WTC11 (cell line): ENCODE data around the gene C19orf73. TPM values are rescaled to one million over a fixed set of nuclear protein-coding genes. Genes with fewer than 3 reads are reported as not detected.
"Not testable (repeated sequence)": the region's sequence is repeated elsewhere in the genome, so short reads cannot be mapped to it uniquely, and the experiment has no call there.

Source experiments
- ATAC-seq: fragments of 200-7000 bp; cut with Tn5 transposase; 2 replicates; pipeline ENCODE4 v1.10.0; 2021; ENCODE audit warnings: mild to moderate bottlenecking, moderate library complexity
- CTCF ChIA-PET: fragments of 300-600 bp; sonication (Branson Sonifier 250); formaldehyde crosslinking; loops from one replicate; lab custom pipeline; 2021; ENCODE audit warnings: antibody characterized with exemption; lab: Charles Lee
- POLR2A ChIA-PET: fragments of 350-600 bp; sonication (Branson Sonifier 250); formaldehyde crosslinking; loops from one replicate; lab custom pipeline; 2021; ENCODE audit warnings: antibody characterized with exemption; lab: Charles Lee
- DNase-seq: peaks from one replicate; pipeline ENCODE4 v3.0.0; 2021; ENCODE audit warnings: low spot score
- H3K27ac Mint-ChIP-seq: 2 replicates; pipeline ENCODE4 v1.8.0; 2021; ENCODE audit warnings: mixed read lengths
- H3K27me3 Mint-ChIP-seq: 2 replicates; pipeline ENCODE4 v1.8.0; 2021; ENCODE audit warnings: low read depth, mild to moderate bottlenecking, moderate library complexity, mixed read lengths
- H3K36me3 Mint-ChIP-seq: 2 replicates; pipeline ENCODE4 v1.8.0; 2021; ENCODE audit warnings: mixed read lengths
- H3K4me1 Mint-ChIP-seq: 2 replicates; pipeline ENCODE4 v1.8.0; 2022; ENCODE audit warnings: mixed read lengths
- H3K4me3 Mint-ChIP-seq: 2 replicates; pipeline ENCODE4 v1.8.0; 2021; ENCODE audit warnings: mild to moderate bottlenecking, moderate library complexity, mixed read lengths
- H3K9me3 Mint-ChIP-seq: 2 replicates; pipeline ENCODE4 v1.8.0; 2021; ENCODE audit warnings: mixed read lengths
- ESRRA ChIP-seq: sonication (generic); formaldehyde crosslinking; IDR thresholded peaks from 2 replicates; pipeline ENCODE4 v1.8.1; 2022; ENCODE audit warnings: mild to moderate bottlenecking, missing genetic modification reagents, borderline replicate concordance
- GRHL2 ChIP-seq: fragments of 250-450 bp; sonication (Bioruptor Pico); IDR thresholded peaks from 2 replicates; pipeline ENCODE4 v1.8.0; 2022; ENCODE audit warnings: mild to moderate bottlenecking, moderate library complexity; ENCODE audit not compliant: insufficient replicate concordance, severe bottlenecking
- NFATC4 ChIP-seq: fragments of 250-450 bp; sonication (Bioruptor Pico); IDR thresholded peaks from 2 replicates; pipeline ENCODE4 v1.9.0; 2021; ENCODE audit warnings: mild to moderate bottlenecking
- NFYB ChIP-seq: sonication (generic); formaldehyde crosslinking; conservative IDR thresholded peaks from 2 replicates; pipeline ENCODE4 v1.8.0; 2022; ENCODE audit warnings: low read depth, missing genetic modification reagents
- OVOL2 ChIP-seq: fragments of 250-450 bp; sonication (Bioruptor Pico); IDR thresholded peaks from 2 replicates; pipeline ENCODE4 v1.9.0; 2021; ENCODE audit warnings: mild to moderate bottlenecking, borderline replicate concordance
- RORB ChIP-seq: fragments of 250-450 bp; sonication (Bioruptor Pico); IDR thresholded peaks from 2 replicates; pipeline ENCODE4 v1.9.0; 2021; ENCODE audit warnings: mild to moderate bottlenecking
- SMAD3 ChIP-seq: sonication (generic); formaldehyde crosslinking; IDR thresholded peaks from 2 replicates; pipeline ENCODE4 v1.8.0; 2022; ENCODE audit warnings: missing genetic modification reagents, mild to moderate bottlenecking, borderline replicate concordance
- TCF7 ChIP-seq: sonication (generic); formaldehyde crosslinking; IDR thresholded peaks from 2 replicates; pipeline ENCODE4 v1.8.0; 2022; ENCODE audit warnings: mild to moderate bottlenecking, low read depth, missing genetic modification reagents, moderate library complexity
- total RNA-seq: library from RNA; stranded (reverse); gene quantifications from 3 replicates; pipeline ENCODE4 v1.2.3, GENCODE V29; 2021
- TF ChIP-seq, protein P1 (sequence below): sonication (generic); formaldehyde crosslinking; IDR thresholded peaks from 2 replicates; pipeline ENCODE4 v1.8.1; 2023; ENCODE audit warnings: mild to moderate bottlenecking, moderate library complexity, missing genetic modification reagents
- TF ChIP-seq, protein P2 (sequence below): sonication (generic); formaldehyde crosslinking; IDR thresholded peaks from 2 replicates; pipeline ENCODE4 v1.8.0; 2022; ENCODE audit warnings: mild to moderate bottlenecking, missing genetic modification reagents
- TF ChIP-seq, protein P3 (sequence below): sonication (generic); formaldehyde crosslinking; IDR thresholded peaks from 2 replicates; pipeline ENCODE4 v1.8.1; 2022; ENCODE audit warnings: mild to moderate bottlenecking, missing genetic modification reagents, moderate library complexity, borderline replicate concordance
- TF ChIP-seq, protein P4 (sequence below): fragments of 250-450 bp; sonication (Bioruptor Pico); IDR thresholded peaks from 2 replicates; pipeline ENCODE4 v2.1.2; 2022; ENCODE audit warnings: mild to moderate bottlenecking, moderate library complexity
- TF ChIP-seq, protein P5 (sequence below): sonication (generic); formaldehyde crosslinking; IDR thresholded peaks from 2 replicates; pipeline ENCODE4 v1.8.0; 2022; ENCODE audit warnings: mild to moderate bottlenecking, missing genetic modification reagents
- TF ChIP-seq, protein P6 (sequence below): sonication (generic); formaldehyde crosslinking; IDR thresholded peaks from 2 replicates; pipeline ENCODE4 v1.8.0; 2022; ENCODE audit warnings: mild to moderate bottlenecking, missing genetic modification reagents
- TF ChIP-seq, protein P7 (sequence below): sonication (generic); formaldehyde crosslinking; IDR thresholded peaks from 2 replicates; pipeline ENCODE4 v1.8.1; 2023; ENCODE audit warnings: mild to moderate bottlenecking, missing genetic modification reagents, moderate library complexity
- TF ChIP-seq, protein P8 (sequence below): fragments of 250-450 bp; sonication (Bioruptor Pico); IDR thresholded peaks from 2 replicates; pipeline ENCODE4 v1.8.0; 2021; ENCODE audit warnings: mild to moderate bottlenecking
- TF ChIP-seq, protein P9 (sequence below): fragments of 250-450 bp; sonication (Bioruptor Pico); IDR thresholded peaks from 2 replicates; pipeline ENCODE4 v1.9.0; 2021; ENCODE audit warnings: mild to moderate bottlenecking

Gene C19orf73
- total RNA-seq, 1 experiment from 2014 or later: 3.2 TPM

DNA sequence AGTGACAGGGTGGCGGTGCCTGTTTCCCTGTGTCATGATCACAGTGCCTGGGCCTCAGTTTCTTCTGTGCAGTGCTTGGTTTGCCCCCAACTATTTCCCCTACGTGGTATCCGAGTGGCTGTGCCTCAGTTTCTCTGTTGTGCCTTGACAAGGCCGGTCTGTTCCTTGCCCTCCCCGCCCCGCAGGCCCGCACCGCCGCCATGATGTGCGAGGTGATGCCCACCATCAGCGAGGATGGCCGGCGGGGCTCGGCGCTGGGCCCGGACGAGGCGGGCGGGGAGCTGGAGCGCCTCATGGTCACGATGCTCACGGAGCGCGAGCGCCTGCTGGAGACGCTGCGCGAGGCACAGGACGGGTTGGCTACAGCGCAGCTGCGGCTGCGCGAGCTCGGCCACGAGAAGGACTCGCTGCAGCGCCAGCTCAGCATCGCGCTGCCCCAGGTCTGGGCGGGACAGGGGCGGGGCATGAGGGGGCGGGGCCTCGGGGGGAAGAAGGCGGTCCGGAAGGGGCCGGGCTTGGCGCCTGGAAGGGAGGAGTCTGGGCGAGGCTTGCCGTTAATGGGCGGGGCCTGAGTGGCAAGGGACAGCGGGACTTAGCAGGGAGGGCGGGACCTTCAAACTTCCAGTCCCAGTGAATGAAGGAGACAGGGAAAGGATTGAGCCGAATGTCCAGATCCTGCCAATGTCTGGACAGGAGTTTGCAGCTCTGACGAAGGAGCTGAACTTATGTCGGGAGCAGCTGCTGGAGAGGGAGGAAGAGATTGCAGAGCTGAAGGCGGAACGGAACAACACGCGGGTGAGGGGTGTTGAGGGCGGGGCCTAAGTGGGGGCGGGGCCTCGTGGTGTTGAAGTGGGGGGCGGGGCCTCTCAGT lies 9.0 kb upstream of the C19orf73 start (continued):
- TF ChIP-seq, protein P1, sequence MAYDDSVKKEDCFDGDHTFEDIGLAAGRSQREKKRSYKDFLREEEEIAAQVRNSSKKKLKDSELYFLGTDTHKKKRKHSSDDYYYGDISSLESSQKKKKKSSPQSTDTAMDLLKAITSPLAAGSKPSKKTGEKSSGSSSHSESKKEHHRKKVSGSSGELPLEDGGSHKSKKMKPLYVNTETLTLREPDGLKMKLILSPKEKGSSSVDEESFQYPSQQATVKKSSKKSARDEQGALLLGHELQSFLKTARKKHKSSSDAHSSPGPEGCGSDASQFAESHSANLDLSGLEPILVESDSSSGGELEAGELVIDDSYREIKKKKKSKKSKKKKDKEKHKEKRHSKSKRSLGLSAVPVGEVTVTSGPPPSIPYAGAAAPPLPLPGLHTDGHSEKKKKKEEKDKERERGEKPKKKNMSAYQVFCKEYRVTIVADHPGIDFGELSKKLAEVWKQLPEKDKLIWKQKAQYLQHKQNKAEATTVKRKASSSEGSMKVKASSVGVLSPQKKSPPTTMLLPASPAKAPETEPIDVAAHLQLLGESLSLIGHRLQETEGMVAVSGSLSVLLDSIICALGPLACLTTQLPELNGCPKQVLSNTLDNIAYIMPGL (CRISPR knock-in tag): peak; percentile 69; the same call in 1 of the 2 replicates
- no peak for TF ChIP-seq GRHL2 (CRISPR knock-in tag)
- TF ChIP-seq, protein P2, sequence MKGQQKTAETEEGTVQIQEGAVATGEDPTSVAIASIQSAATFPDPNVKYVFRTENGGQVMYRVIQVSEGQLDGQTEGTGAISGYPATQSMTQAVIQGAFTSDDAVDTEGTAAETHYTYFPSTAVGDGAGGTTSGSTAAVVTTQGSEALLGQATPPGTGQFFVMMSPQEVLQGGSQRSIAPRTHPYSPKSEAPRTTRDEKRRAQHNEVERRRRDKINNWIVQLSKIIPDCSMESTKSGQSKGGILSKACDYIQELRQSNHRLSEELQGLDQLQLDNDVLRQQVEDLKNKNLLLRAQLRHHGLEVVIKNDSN: peak; percentile 76
- TF ChIP-seq, protein P3, sequence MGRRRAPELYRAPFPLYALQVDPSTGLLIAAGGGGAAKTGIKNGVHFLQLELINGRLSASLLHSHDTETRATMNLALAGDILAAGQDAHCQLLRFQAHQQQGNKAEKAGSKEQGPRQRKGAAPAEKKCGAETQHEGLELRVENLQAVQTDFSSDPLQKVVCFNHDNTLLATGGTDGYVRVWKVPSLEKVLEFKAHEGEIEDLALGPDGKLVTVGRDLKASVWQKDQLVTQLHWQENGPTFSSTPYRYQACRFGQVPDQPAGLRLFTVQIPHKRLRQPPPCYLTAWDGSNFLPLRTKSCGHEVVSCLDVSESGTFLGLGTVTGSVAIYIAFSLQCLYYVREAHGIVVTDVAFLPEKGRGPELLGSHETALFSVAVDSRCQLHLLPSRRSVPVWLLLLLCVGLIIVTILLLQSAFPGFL: no peak
- TF ChIP-seq NFYB (CRISPR knock-in tag): no peak
- TF ChIP-seq TCF7: peak; percentile 84; the same call in 1 of the 2 replicates
- TF ChIP-seq, protein P4, sequence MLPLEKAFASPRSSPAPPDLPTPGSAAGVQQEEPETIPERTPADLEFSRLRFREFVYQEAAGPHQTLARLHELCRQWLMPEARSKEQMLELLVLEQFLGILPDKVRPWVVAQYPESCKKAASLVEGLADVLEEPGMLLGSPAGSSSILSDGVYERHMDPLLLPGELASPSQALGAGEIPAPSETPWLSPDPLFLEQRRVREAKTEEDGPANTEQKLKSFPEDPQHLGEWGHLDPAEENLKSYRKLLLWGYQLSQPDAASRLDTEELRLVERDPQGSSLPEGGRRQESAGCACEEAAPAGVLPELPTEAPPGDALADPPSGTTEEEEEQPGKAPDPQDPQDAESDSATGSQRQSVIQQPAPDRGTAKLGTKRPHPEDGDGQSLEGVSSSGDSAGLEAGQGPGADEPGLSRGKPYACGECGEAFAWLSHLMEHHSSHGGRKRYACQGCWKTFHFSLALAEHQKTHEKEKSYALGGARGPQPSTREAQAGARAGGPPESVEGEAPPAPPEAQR (CRISPR knock-in tag): no peak
- no peak for TF ChIP-seq OVOL2 (CRISPR knock-in tag)
- TF ChIP-seq, protein P5, sequence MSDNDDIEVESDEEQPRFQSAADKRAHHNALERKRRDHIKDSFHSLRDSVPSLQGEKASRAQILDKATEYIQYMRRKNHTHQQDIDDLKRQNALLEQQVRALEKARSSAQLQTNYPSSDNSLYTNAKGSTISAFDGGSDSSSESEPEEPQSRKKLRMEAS: peak; percentile 98
- TF ChIP-seq ESRRA (CRISPR knock-in tag): peak; percentile 81; the same call in 1 of the 2 replicates
- TF ChIP-seq, protein P6, sequence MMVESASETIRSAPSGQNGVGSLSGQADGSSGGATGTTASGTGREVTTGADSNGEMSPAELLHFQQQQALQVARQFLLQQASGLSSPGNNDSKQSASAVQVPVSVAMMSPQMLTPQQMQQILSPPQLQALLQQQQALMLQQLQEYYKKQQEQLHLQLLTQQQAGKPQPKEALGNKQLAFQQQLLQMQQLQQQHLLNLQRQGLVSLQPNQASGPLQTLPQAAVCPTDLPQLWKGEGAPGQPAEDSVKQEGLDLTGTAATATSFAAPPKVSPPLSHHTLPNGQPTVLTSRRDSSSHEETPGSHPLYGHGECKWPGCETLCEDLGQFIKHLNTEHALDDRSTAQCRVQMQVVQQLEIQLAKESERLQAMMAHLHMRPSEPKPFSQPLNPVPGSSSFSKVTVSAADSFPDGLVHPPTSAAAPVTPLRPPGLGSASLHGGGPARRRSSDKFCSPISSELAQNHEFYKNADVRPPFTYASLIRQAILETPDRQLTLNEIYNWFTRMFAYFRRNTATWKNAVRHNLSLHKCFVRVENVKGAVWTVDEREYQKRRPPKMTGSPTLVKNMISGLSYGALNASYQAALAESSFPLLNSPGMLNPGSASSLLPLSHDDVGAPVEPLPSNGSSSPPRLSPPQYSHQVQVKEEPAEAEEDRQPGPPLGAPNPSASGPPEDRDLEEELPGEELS (CRISPR knock-in tag): peak; percentile 98
- TF ChIP-seq, protein P7, sequence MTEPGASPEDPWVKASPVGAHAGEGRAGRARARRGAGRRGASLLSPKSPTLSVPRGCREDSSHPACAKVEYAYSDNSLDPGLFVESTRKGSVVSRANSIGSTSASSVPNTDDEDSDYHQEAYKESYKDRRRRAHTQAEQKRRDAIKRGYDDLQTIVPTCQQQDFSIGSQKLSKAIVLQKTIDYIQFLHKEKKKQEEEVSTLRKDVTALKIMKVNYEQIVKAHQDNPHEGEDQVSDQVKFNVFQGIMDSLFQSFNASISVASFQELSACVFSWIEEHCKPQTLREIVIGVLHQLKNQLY (CRISPR knock-in tag): 0 out of 2 replicates have a peak, but pooled peaks have one; percentile 74
- TF ChIP-seq SMAD3: peak; percentile 95
- no peak for TF ChIP-seq NFATC4 (CRISPR knock-in tag)
- TF ChIP-seq, protein P8, sequence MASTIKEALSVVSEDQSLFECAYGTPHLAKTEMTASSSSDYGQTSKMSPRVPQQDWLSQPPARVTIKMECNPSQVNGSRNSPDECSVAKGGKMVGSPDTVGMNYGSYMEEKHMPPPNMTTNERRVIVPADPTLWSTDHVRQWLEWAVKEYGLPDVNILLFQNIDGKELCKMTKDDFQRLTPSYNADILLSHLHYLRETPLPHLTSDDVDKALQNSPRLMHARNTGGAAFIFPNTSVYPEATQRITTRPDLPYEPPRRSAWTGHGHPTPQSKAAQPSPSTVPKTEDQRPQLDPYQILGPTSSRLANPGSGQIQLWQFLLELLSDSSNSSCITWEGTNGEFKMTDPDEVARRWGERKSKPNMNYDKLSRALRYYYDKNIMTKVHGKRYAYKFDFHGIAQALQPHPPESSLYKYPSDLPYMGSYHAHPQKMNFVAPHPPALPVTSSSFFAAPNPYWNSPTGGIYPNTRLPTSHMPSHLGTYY: no peak
- TF ChIP-seq RORB: no peak
- TF ChIP-seq, protein P9, sequence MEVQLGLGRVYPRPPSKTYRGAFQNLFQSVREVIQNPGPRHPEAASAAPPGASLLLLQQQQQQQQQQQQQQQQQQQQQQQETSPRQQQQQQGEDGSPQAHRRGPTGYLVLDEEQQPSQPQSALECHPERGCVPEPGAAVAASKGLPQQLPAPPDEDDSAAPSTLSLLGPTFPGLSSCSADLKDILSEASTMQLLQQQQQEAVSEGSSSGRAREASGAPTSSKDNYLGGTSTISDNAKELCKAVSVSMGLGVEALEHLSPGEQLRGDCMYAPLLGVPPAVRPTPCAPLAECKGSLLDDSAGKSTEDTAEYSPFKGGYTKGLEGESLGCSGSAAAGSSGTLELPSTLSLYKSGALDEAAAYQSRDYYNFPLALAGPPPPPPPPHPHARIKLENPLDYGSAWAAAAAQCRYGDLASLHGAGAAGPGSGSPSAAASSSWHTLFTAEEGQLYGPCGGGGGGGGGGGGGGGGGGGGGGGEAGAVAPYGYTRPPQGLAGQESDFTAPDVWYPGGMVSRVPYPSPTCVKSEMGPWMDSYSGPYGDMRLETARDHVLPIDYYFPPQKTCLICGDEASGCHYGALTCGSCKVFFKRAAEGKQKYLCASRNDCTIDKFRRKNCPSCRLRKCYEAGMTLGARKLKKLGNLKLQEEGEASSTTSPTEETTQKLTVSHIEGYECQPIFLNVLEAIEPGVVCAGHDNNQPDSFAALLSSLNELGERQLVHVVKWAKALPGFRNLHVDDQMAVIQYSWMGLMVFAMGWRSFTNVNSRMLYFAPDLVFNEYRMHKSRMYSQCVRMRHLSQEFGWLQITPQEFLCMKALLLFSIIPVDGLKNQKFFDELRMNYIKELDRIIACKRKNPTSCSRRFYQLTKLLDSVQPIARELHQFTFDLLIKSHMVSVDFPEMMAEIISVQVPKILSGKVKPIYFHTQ (CRISPR knock-in tag): no peak
- TF ChIP-seq, all 79 proteins: peak for 41

DNA sequence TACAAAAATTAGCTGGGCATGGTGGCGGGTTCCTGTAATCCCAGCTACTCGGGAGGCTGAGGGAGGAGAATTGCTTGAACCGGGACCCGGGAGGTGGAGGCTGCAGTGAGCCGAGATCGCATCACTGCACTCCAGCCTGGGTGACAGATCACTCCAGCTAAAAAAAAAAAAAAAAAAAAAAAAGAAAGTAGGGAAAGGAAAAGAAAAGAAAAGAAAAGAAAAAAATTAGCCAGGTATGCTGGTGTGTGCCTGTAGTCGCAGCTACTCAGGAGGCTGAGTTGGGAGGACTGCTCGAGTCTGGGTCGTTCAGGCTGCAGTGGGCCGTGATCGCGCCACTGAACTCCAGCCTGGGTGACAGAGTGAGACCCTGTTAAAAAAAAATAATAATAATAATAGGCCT lies 8.3 kb upstream of the C19orf73 start:
- peak overlapping the region; percentile 39; the same call in 1 of the 2 replicates for H3K4me3 Mint-ChIP-seq
- POLR2A ChIA-PET: interaction anchor here (1.3 to 1.5 kb wide), 2 partner anchors 19 to 22 kb away, joined by 5 read pairs; no protein-coding TSS in a partner anchor
- H3K4me1 Mint-ChIP-seq: peaks cover 21% of the 10 kb centered on the region

More for the DNA sequence above, 8.3 kb upstream of the C19orf73 start:
- not testable (repeated sequence) for H3K27ac Mint-ChIP-seq, H3K9me3 Mint-ChIP-seq, H3K36me3 Mint-ChIP-seq, ATAC-seq, DNase-seq
- H3K27me3 Mint-ChIP-seq: peaks cover 67% of the 10 kb centered on the region
- CTCF ChIA-PET: interaction anchor here (0.6 to 9.7 kb wide), 24 partner anchors 9 to 463 kb away, joined by 3 to 118 read pairs (median 7); partner anchors contain the start of gene LIN7B
